Measurements from ENCODE around the gene KIFC1.

KIFC1 gene

GRCh38 chr6:33412140-33413009 is 20.8 kb downstream of the KIFC1 start:
- no peak for DNase-seq

GRCh38 chr6:33413241-33414120 is 21.9 kb downstream of the KIFC1 start:
- DNase-seq, result no peak

GRCh38 chr6:33414592-33415271 is 23.1 kb downstream of the KIFC1 start:
- no peak for DNase-seq

GRCh38 chr6:33415831-33416230 is 24.2 kb downstream of the KIFC1 start:
- DNase-seq, result no peak

GRCh38 chr6:33416386-33417127 is 24.9 kb downstream of the KIFC1 start:
- no peak for DNase-seq

GRCh38 chr6:33417128-33417902 is 25.7 kb downstream of the KIFC1 start:
- no peak for DNase-seq

GRCh38 chr6:33417903-33418689 is 26.5 kb downstream of the KIFC1 start, which contains the start of gene CUTA:
CUTA (minus strand) TSS chr6:33418107; CDS start chr6:33418000, 107 bp downstream.
- DNase-seq, result peak; percentile 98 to 100

GRCh38 chr6:33418690-33419291 is 27.2 kb downstream of the KIFC1 start:
- no peak for DNase-seq

- DNase-seq, result peak in 1 of 2 experiments; percentile 15
Measured at GRCh38 chr6:33419580-33420490, 28.2 kb downstream of the KIFC1 start, which contains the start of gene SYNGAP1. SYNGAP1 (plus strand) TSS chr6:33420065; CDS start chr6:33420265, 200 bp downstream.

- DNase-seq, result peak in 1 of 2 experiments; percentile 14
Measured at GRCh38 chr6:33420491-33421343, 29.1 kb downstream of the KIFC1 start.

GRCh38 chr6:33421344-33421643 is 29.7 kb downstream of the KIFC1 start:
- no peak for DNase-seq

GRCh38 chr6:33423777-33424176 is 32.2 kb downstream of the KIFC1 start:
- DNase-seq, result no peak

- DNase-seq, result no peak
Measured at GRCh38 chr6:33424855-33425667, 33.4 kb downstream of the KIFC1 start.

- DNase-seq, result peak; percentile 61 to 73
Measured at GRCh38 chr6:33425668-33426577, 34.3 kb downstream of the KIFC1 start.

GRCh38 chr6:33426590-33427511 is 35.2 kb downstream of the KIFC1 start:
- no peak for DNase-seq
